IgD-negative memory B cell (primary cell): ENCODE results near the gene MLXIPL. TPM values are rescaled to one million over a fixed set of nuclear protein-coding genes. Genes with fewer than 3 reads are reported as not detected.
"Not testable (repeated sequence)": the region's sequence is repeated elsewhere in the genome, so short reads cannot be mapped to it uniquely, and the experiment has no call there.

ENCODE experiments used
- H3K27ac Mint-ChIP-seq, 3 donors: one replicate each; pipeline ENCODE4 v1.8.0; 2020 to 2022; ENCODE audit warnings: mild to moderate bottlenecking in 3 of 3, mixed read lengths in 3 of 3, moderate library complexity in 1 of 3
- H3K27me3 Mint-ChIP-seq: one replicate; pipeline ENCODE4 v1.8.0; 2021; ENCODE audit warnings: mixed read lengths
- H3K36me3 Mint-ChIP-seq: one replicate; pipeline ENCODE4 v1.8.0; 2020; ENCODE audit warnings: mild to moderate bottlenecking, mixed read lengths
- H3K4me1 Mint-ChIP-seq, 3 donors: one replicate each; pipeline ENCODE4 v1.8.0; 2020 to 2022; ENCODE audit warnings: mixed read lengths in 3 of 3, mild to moderate bottlenecking in 1 of 3
- H3K4me3 Mint-ChIP-seq, 4 donors: one replicate each; pipeline ENCODE4 v1.8.0; 2020 to 2022; ENCODE audit warnings: mild to moderate bottlenecking in 4 of 4, mixed read lengths in 4 of 4, moderate library complexity in 3 of 4
- H3K9me3 Mint-ChIP-seq, 3 donors: one replicate each; pipeline ENCODE4 v1.8.0; 2020 to 2021; ENCODE audit warnings: mixed read lengths in 3 of 3, mild to moderate bottlenecking in 1 of 3
- polyA plus RNA-seq: library from polyadenylated mRNA; unstranded; fragments of 300-500 nt; fragmentation: Illumina TruSeq; gene quantifications from one replicate; pipeline ENCODE4 v1.2.3, GENCODE V29; 2021

Gene MLXIPL
- polyA plus RNA-seq, 1 donor from 2014 or later, result not detected

- no peaks in the 10 kb centered on the region for H3K27me3 Mint-ChIP-seq
- H3K4me1 Mint-ChIP-seq, result peaks cover 9 to 17% (median 13%) of the 10 kb centered on the region in 3 donors
- no peaks in the 10 kb centered on the region for H3K9me3 Mint-ChIP-seq
- peak overlapping the region; percentile 40 to 92 (median 84) for H3K4me3 Mint-ChIP-seq
- H3K27ac Mint-ChIP-seq, result peak overlapping the region in 1 of 3 donors; percentile 48
- peaks cover 3% of the 10 kb centered on the region for H3K36me3 Mint-ChIP-seq
These were observed 58.5 kb downstream of the MLXIPL start for GRCh38 chr7:73565675-73566340.

GRCh38 chr7:73560109-73560835, 64.0 kb downstream of the MLXIPL start:
- Mint-ChIP-seq H3K27ac (peak overlapping the region in 2 of 3 donors; percentile 64 to 69), H3K36me3 (no peaks in the 10 kb centered on the region), H3K4me3 (peak overlapping the region in 2 of 4 donors; percentile 51 to 63), H3K27me3 (peaks cover 2% of the 10 kb centered on the region), H3K9me3 (no peaks in the 10 kb centered on the region), H3K4me1 (peaks cover 14 to 24% (median 15%) of the 10 kb centered on the region in 3 donors)

DNA sequence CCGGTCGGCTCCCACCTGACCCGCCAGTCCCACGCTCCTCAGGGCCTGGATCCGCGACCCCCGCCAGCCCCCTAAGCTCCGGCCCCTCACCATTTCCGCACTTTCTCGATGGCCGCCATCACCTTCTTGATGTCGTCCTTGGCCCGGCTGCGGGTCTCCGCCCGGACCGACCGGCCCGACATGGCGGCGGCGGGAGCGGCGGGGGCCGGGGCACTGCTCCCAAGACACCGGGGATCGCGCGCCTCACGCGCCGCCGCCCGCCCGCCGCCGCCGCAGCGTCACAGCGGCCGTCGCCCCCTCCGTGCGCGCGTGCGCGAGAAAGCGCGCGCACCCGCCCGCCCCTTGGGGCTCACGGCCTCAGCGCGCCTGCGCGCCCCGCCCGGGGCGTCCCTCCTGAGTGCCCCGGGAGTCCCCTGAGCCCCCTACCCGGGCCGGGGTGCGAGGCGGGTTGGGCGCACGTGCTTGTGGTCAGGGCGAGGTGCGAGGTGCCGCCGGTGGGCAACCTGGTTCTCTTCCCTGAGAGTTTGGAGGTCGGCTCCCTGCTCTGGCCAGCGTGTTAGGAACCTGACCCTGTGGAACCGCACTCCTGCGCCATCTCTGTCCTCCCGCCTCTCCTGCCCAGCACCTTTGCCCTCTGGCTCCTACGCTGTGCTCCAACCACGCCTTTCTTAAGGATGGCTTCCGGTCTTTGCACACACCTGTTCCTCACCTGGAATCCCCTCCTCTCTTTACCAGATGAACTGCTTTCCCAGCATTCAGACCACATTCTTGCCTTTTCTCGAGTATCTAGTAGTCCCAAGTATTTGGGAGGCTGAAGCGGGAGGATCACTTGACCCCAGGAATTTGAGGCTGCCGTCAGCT, 66.7 kb downstream of the MLXIPL start, which contains the start of gene BCL7B:
TSS of gene BCL7B (minus strand) at position 294 of the 861 bp plus-strand sequence. CDS start at position 182, 112 bp downstream.
- Mint-ChIP-seq H3K27me3 (peaks cover 2% of the 10 kb centered on the region), H3K36me3 (peaks cover 2% of the 10 kb centered on the region), H3K9me3 (no peaks in the 10 kb centered on the region), H3K27ac (peak within 1 kb of the TSS; percentile 84 to 96 (median 90)), H3K4me3 (peak within 1 kb of the TSS; percentile 86 to 98 (median 92)), H3K4me1 (peaks cover 16 to 29% (median 17%) of the 10 kb centered on the region in 3 donors)

- Mint-ChIP-seq H3K4me3 (peak overlapping the region; percentile 86 to 94 (median 92)), H3K9me3 (no peaks in the 10 kb centered on the region), H3K27ac (peak overlapping the region; percentile 84 to 96 (median 90)), H3K36me3 (peaks cover 2% of the 10 kb centered on the region), H3K4me1 (peaks cover 17 to 30% (median 19%) of the 10 kb centered on the region in 3 donors), H3K27me3 (peaks cover 2% of the 10 kb centered on the region)
These were observed 67.3 kb downstream of the MLXIPL start for GRCh38 chr7:73557108-73557396.

GRCh38 chr7:73556208-73557107, 67.9 kb downstream of the MLXIPL start:
- Mint-ChIP-seq H3K36me3 (peaks cover 2% of the 10 kb centered on the region), H3K9me3 (no peaks in the 10 kb centered on the region), H3K27ac (peak overlapping the region; percentile 76 to 90 (median 84)), H3K27me3 (peaks cover 2% of the 10 kb centered on the region), H3K4me1 (peaks cover 17 to 29% (median 19%) of the 10 kb centered on the region in 3 donors), H3K4me3 (peak overlapping the region; percentile 86 to 94 (median 92))

- peaks cover 17 to 28% (median 19%) of the 10 kb centered on the region in 3 donors for H3K4me1 Mint-ChIP-seq
- H3K4me3 Mint-ChIP-seq, result peak overlapping the region; percentile 86 to 94 (median 92)
- peaks cover 2% of the 10 kb centered on the region for H3K36me3 Mint-ChIP-seq
These were observed 68.8 kb downstream of the MLXIPL start for GRCh38 chr7:73555411-73555982.

GRCh38 chr7:73550093-73550492, 74.2 kb downstream of the MLXIPL start:
- not testable (repeated sequence) for H3K9me3 Mint-ChIP-seq, H3K27me3 Mint-ChIP-seq, H3K36me3 Mint-ChIP-seq, H3K27ac Mint-ChIP-seq, H3K4me3 Mint-ChIP-seq
- H3K4me1 Mint-ChIP-seq, result peaks cover 4 to 18% (median 11%) of the 10 kb centered on the region in 3 donors

More at GRCh38 chr7:73555411-73555982, 68.8 kb downstream of the MLXIPL start:
- Mint-ChIP-seq H3K9me3 (no peaks in the 10 kb centered on the region), H3K27me3 (peaks cover 2% of the 10 kb centered on the region), H3K27ac (peak overlapping the region; percentile 18 to 88 (median 84))

- Mint-ChIP-seq H3K4me3 (no peak overlapping the region), H3K36me3 (peaks cover 2% of the 10 kb centered on the region), H3K27ac (no peak overlapping the region), H3K4me1 (peaks cover 4 to 15% (median 11%) of the 10 kb centered on the region in 3 donors), H3K27me3 (no peaks in the 10 kb centered on the region), H3K9me3 (no peaks in the 10 kb centered on the region)
These were observed 75.1 kb downstream of the MLXIPL start for GRCh38 chr7:73549176-73549575.

- H3K4me3 Mint-ChIP-seq, result no peak overlapping the region
These were observed 76.5 kb downstream of the MLXIPL start for GRCh38 chr7:73547841-73548240.

DNA sequence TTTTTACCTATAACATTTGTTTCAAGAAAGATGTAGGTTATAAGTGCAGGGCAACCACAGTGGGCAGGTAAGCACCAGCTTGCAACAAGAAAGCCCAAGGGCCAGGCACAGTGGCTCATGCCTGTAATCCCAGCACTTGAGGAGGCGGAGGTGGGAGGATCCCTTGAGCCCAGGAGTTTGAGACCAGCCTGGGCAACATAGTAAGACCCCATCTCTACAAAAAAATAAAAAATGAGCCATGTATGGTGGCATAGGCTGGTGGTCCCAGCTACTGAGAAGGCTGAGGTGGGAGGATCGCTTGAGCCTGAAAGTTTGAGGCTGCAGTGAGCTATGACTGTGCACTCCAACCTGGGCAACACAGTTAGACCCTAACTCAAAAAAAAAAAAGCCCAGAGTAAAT, 79.6 kb downstream of the MLXIPL start:
- no peaks in the 10 kb centered on the region for H3K27me3 Mint-ChIP-seq
- H3K36me3 Mint-ChIP-seq, result peaks cover 2% of the 10 kb centered on the region
- H3K27ac Mint-ChIP-seq, result no peak overlapping the region
- H3K4me3 Mint-ChIP-seq, result no peak overlapping the region
- no peaks in the 10 kb centered on the region for H3K9me3 Mint-ChIP-seq
- H3K4me1 Mint-ChIP-seq, result peaks cover 4 to 14% (median 10%) of the 10 kb centered on the region in 3 donors

More at GRCh38 chr7:73547841-73548240, 76.5 kb downstream of the MLXIPL start:
- peaks cover 4 to 16% (median 11%) of the 10 kb centered on the region in 3 donors for H3K4me1 Mint-ChIP-seq
- H3K27ac Mint-ChIP-seq, result peak overlapping the region in 1 of 3 donors; percentile 86
- H3K36me3 Mint-ChIP-seq, result no peaks in the 10 kb centered on the region
- no peaks in the 10 kb centered on the region for H3K27me3 Mint-ChIP-seq
- H3K9me3 Mint-ChIP-seq, result no peaks in the 10 kb centered on the region

Other genes starting within 250 kb of the MLXIPL start
- gene FZD9, start 190.7 kb downstream of the MLXIPL start, polyA plus RNA-seq, result not detected
- 22.4 TPM for gene BAZ1B, start 102.2 kb downstream of the MLXIPL start, polyA plus RNA-seq
- 78.5 TPM for gene BCL7B, start 66.8 kb downstream of the MLXIPL start, polyA plus RNA-seq
- 21.3 TPM for gene TBL2, start 45.9 kb downstream of the MLXIPL start, polyA plus RNA-seq
- 0.39 TPM for gene VPS37D, start 43.3 kb upstream of the MLXIPL start, polyA plus RNA-seq
- gene DNAJC30, start 58.9 kb upstream of the MLXIPL start, polyA plus RNA-seq, result 11.3 TPM
- gene BUD23, start 59.1 kb upstream of the MLXIPL start, polyA plus RNA-seq, result 137 TPM
- gene STX1A, start 95.1 kb upstream of the MLXIPL start, polyA plus RNA-seq, result 1.6 TPM
- gene ABHD11, start 114.3 kb upstream of the MLXIPL start, polyA plus RNA-seq, result 13.6 TPM
- not detected for gene CLDN3, start 145.7 kb upstream of the MLXIPL start, polyA plus RNA-seq
- not detected for gene CLDN4, start 206.5 kb upstream of the MLXIPL start, polyA plus RNA-seq
- not detected for gene METTL27, start 218.0 kb upstream of the MLXIPL start, polyA plus RNA-seq
- not detected for gene TMEM270, start 236.6 kb upstream of the MLXIPL start, polyA plus RNA-seq